HepG2 (cell line): ENCODE results near the gene TAOK3. TPM values are rescaled to one million over a fixed set of nuclear protein-coding genes. Genes with fewer than 3 reads are reported as not detected.
A peak's percentile ranks its signal among the peaks of the same experiment; 100 is the strongest.

Source experiments
- ATF1 ChIP-seq: IDR thresholded peaks from 2 replicates; pipeline ENCODE4 v1.6.1; 2016; ENCODE audit warnings: mild to moderate bottlenecking, control low read depth
- CCAR2 ChIP-seq: fragments of 200-400 bp; formaldehyde crosslinking; optimal IDR thresholded peaks from 2 replicates; pipeline ENCODE3; 2018; ENCODE audit warnings: low read depth, mild to moderate bottlenecking, low read length, moderate library complexity
- HES4 ChIP-seq: sonication (generic); formaldehyde crosslinking; IDR thresholded peaks from 2 replicates; pipeline ENCODE4 v1.9.0; 2021; ENCODE audit warnings: mild to moderate bottlenecking, missing genetic modification reagents, borderline replicate concordance
- PCBP2 ChIP-seq: fragments of 200-400 bp; formaldehyde crosslinking; optimal IDR thresholded peaks from 2 replicates; pipeline ENCODE3; 2018; ENCODE audit warnings: low read length, low read depth; ENCODE audit not compliant: poor library complexity, severe bottlenecking
- PRMT3 ChIP-seq: sonication (generic); formaldehyde crosslinking; IDR thresholded peaks from 2 replicates; pipeline ENCODE4 v1.8.1; 2022; ENCODE audit warnings: low read depth, mild to moderate bottlenecking, moderate library complexity, missing genetic modification reagents, borderline replicate concordance
- SIX4 ChIP-seq: sonication (generic); formaldehyde crosslinking; IDR thresholded peaks from 2 replicates; pipeline ENCODE4 v1.4.0; 2020; ENCODE audit warnings: missing genetic modification reagents
- SPEN ChIP-seq: sonication (generic); formaldehyde crosslinking; IDR thresholded peaks from 2 replicates; pipeline ENCODE4 v1.5.1; 2020; ENCODE audit warnings: low read depth, mild to moderate bottlenecking, missing genetic modification reagents
- ZBTB8A ChIP-seq: sonication (generic); formaldehyde crosslinking; IDR thresholded peaks from 2 replicates; pipeline ENCODE4 v1.4.0; 2020; ENCODE audit warnings: mild to moderate bottlenecking, low read depth, missing genetic modification reagents, borderline replicate concordance
- ZNF331 ChIP-seq: sonication (generic); formaldehyde crosslinking; IDR thresholded peaks from 2 replicates; pipeline ENCODE4 v1.4.0; 2020; ENCODE audit warnings: missing genetic modification reagents
- ZNF337 ChIP-seq: sonication (generic); formaldehyde crosslinking; IDR thresholded peaks from 2 replicates; pipeline ENCODE4 v1.5.1; 2020; ENCODE audit warnings: missing genetic modification reagents, low read depth, mild to moderate bottlenecking, borderline replicate concordance
- ZNF773 ChIP-seq: sonication (generic); formaldehyde crosslinking; IDR thresholded peaks from 2 replicates; pipeline ENCODE4 v1.4.0; 2020; ENCODE audit warnings: missing genetic modification reagents, borderline replicate concordance
- polyA plus RNA-seq, 8 experiments: library from polyadenylated mRNA; depleted of rRNA in 3 of 8; stranded (reverse) in 7 of 8; unstranded in 1 of 8; fragments of >200 nt; fragmentation: Illumina TruSeq in 4 of 8; extraction: Trizol in 4 of 8; gene quantifications; 2 replicates each; pipeline versions ENCODE4 v1.2.1 to v1.2.3, GENCODE V29; 2011 to 2016; ENCODE audit warnings: low read depth in 4 of 8, missing spikeins in 1 of 8, mixed read lengths in 1 of 8; ENCODE audit not compliant: insufficient read depth in 1 of 8
- total RNA-seq, 5 experiments: library from RNA; depleted of rRNA; stranded (reverse); fragments of >200 nt; fragmentation: Illumina TruSeq; extraction: Trizol; gene quantifications; 2 replicates each; pipeline ENCODE4 v1.2.3, GENCODE V29; 2016; ENCODE audit warnings: low read depth in 1 of 5
- TF ChIP-seq, protein P1 (sequence below): sonication (generic); formaldehyde crosslinking; IDR thresholded peaks from 2 replicates; pipeline ENCODE4 v1.5.1; 2020; ENCODE audit warnings: missing genetic modification reagents, mild to moderate bottlenecking, borderline replicate concordance
- TF ChIP-seq, protein P2 (sequence below): sonication (generic); formaldehyde crosslinking; IDR thresholded peaks from one replicate; pipeline ENCODE4 v1.5.1; 2020; ENCODE audit warnings: mild to moderate bottlenecking, missing genetic modification reagents; ENCODE audit errors: not compliant biosample characterization
- TF ChIP-seq, protein P3 (sequence below): sonication (generic); formaldehyde crosslinking; IDR thresholded peaks from 2 replicates; pipeline ENCODE4 v1.8.1; 2023; ENCODE audit warnings: mild to moderate bottlenecking, missing genetic modification reagents

The TAOK3 gene
- total and polyA plus RNA-seq, 2 of the 13 experiments (the other 11 are each of a cell fraction or from before 2014, with no cell fraction given): 10.4 to 12.3 TPM

DNA sequence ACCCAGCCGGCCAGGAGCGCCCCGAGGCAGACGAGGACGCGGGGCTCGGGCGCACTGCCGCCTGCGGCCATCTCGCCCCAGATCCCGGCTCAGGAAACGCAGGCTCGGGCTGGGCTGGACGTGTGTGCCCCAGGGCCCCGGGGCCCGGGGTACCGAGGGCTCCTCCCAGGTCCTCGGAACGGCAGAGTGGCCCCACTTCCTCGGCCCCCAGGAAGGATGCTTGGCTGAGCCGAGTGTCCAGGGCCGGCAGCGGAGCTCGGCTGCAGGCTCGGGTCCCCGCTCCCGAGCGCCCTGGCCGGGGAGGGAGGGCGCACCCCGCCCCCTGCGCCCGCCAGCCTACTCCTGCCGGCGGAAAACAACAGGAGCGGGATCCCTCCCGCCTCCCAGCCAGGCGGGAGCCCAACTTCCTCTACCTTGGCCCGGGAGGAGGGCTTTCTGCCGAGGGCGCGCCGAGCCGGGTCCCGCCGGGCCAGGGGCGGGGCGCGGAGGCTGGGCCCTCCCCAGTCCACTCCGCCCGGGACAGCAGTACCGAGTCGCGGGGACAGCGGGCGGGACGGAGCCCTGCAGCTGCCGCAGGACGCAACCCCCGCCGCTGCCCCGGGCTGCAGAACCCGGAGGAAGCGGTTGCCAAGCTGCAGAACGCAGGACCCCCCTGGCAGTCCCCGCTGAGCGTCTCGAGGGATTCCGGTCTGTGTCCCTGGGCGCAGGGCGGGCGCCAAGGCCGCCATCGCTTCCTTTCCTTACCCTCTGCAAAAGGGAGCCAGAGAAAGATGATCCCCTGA lies 268.9 kb downstream of the TAOK3 start, which contains the start of gene VSIG10 (continued):
- TF ChIP-seq, protein P1, sequence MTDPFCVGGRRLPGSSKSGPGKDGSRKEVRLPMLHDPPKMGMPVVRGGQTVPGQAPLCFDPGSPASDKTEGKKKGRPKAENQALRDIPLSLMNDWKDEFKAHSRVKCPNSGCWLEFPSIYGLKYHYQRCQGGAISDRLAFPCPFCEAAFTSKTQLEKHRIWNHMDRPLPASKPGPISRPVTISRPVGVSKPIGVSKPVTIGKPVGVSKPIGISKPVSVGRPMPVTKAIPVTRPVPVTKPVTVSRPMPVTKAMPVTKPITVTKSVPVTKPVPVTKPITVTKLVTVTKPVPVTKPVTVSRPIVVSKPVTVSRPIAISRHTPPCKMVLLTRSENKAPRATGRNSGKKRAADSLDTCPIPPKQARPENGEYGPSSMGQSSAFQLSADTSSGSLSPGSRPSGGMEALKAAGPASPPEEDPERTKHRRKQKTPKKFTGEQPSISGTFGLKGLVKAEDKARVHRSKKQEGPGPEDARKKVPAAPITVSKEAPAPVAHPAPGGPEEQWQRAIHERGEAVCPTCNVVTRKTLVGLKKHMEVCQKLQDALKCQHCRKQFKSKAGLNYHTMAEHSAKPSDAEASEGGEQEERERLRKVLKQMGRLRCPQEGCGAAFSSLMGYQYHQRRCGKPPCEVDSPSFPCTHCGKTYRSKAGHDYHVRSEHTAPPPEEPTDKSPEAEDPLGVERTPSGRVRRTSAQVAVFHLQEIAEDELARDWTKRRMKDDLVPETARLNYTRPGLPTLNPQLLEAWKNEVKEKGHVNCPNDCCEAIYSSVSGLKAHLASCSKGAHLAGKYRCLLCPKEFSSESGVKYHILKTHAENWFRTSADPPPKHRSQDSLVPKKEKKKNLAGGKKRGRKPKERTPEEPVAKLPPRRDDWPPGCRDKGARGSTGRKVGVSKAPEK: no peak
- no peak for TF ChIP-seq HES4 (CRISPR knock-in tag)
- no peak for TF ChIP-seq PCBP2
- no peak for TF ChIP-seq ZBTB8A (CRISPR knock-in tag)
- no peak; the same call in 1 of the 2 replicates for TF ChIP-seq ZNF337 (CRISPR knock-in tag)
- no peak; the same call in 1 of the 2 replicates for TF ChIP-seq ZNF773 (CRISPR knock-in tag)
- no peak for TF ChIP-seq ATF1 (CRISPR knock-in tag)
- TF ChIP-seq SIX4 (CRISPR knock-in tag): no peak
- TF ChIP-seq ZNF331 (CRISPR knock-in tag): peak; percentile 44; the same call in 1 of the 2 replicates
- TF ChIP-seq, protein P2, sequence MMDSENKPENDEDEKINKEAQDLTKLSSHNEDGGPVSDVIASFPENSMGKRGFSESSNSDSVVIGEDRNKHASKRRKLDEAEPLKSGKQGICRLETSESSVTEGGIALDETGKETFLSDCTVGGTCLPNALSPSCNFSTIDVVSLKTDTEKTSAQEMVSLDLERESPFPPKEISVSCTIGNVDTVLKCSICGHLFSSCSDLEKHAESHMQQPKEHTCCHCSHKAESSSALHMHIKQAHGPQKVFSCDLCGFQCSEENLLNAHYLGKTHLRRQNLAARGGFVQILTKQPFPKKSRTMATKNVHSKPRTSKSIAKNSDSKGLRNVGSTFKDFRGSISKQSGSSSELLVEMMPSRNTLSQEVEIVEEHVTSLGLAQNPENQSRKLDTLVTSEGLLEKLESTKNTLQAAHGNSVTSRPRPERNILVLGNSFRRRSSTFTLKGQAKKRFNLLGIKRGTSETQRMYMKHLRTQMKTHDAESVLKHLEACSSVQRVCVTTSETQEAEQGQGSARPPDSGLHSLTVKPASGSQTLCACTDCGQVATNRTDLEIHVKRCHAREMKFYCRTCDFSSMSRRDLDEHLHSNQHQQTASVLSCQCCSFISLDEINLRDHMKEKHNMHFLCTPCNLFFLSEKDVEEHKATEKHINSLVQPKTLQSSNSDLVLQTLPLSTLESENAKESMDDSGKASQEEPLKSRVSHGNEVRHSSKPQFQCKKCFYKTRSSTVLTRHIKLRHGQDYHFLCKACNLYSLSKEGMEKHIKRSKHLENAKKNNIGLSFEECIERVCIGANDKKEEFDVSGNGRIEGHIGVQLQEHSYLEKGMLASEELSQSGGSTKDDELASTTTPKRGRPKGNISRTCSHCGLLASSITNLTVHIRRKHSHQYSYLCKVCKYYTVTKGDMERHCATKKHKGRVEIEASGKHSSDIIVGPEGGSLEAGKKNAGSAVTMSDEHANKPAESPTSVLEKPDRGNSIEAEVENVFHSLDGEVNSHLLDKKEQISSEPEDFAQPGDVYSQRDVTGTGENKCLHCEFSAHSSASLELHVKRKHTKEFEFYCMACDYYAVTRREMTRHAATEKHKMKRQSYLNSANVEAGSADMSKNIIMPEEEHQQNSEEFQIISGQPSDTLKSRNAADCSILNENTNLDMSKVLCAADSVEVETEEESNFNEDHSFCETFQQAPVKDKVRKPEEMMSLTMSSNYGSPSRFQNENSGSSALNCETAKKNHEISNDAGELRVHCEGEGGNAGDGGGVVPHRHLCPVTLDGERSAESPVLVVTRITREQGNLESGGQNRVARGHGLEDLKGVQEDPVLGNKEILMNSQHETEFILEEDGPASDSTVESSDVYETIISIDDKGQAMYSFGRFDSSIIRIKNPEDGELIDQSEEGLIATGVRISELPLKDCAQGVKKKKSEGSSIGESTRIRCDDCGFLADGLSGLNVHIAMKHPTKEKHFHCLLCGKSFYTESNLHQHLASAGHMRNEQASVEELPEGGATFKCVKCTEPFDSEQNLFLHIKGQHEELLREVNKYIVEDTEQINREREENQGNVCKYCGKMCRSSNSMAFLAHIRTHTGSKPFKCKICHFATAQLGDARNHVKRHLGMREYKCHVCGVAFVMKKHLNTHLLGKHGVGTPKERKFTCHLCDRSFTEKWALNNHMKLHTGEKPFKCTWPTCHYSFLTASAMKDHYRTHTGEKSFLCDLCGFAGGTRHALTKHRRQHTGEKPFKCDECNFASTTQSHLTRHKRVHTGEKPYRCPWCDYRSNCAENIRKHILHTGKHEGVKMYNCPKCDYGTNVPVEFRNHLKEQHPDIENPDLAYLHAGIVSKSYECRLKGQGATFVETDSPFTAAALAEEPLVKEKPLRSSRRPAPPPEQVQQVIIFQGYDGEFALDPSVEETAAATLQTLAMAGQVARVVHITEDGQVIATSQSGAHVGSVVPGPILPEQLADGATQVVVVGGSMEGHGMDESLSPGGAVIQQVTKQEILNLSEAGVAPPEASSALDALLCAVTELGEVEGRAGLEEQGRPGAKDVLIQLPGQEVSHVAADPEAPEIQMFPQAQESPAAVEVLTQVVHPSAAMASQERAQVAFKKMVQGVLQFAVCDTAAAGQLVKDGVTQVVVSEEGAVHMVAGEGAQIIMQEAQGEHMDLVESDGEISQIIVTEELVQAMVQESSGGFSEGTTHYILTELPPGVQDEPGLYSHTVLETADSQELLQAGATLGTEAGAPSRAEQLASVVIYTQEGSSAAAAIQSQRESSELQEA (CRISPR knock-in tag): no peak
- peak; percentile 53; the same call in 1 of the 2 replicates for TF ChIP-seq SPEN
- TF ChIP-seq PRMT3: no peak
- TF ChIP-seq CCAR2: no peak
- TF ChIP-seq, protein P3, sequence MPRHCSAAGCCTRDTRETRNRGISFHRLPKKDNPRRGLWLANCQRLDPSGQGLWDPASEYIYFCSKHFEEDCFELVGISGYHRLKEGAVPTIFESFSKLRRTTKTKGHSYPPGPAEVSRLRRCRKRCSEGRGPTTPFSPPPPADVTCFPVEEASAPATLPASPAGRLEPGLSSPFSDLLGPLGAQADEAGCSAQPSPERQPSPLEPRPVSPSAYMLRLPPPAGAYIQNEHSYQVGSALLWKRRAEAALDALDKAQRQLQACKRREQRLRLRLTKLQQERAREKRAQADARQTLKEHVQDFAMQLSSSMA: no peak; the same call in 1 of the 2 replicates
